K562 (cell line): ENCODE measurements around the gene MYCL. TPM values are rescaled to one million over a fixed set of nuclear protein-coding genes. Genes with fewer than 3 reads are reported as not detected.

Experiments
- ATAC-seq: fragments of 200-7000 bp; cut with Tn5 transposase; 3 replicates; pipeline ENCODE4 v1.9.1; 2020; ENCODE audit warnings: moderate library complexity
- BruUV-seq: library from RNA; stranded (reverse); fragments of 400-500 nt; replicated peaks from 2 replicates; lab custom pipeline; 2021; lab: Mats Ljungman, UMichigan
- CTCF ChIA-PET: fragments of 300-600 bp; formaldehyde crosslinking; extraction: SDS; loops from one replicate; lab custom pipeline; 2021; ENCODE audit warnings: low intra/inter-chr PET ratio; lab: Yijun Ruan, JAX
- POLR2A ChIA-PET: fragments of 300-600, 350-650 bp; sonication (Branson Sonifier 250); formaldehyde crosslinking; extraction: SDS; loops from one replicate; lab custom pipeline; 2021; ENCODE audit warnings: antibody characterized with exemption, inconsistent platforms; lab: Yijun Ruan, JAX
- DNase-seq, 4 experiments: peaks; one replicate each; pipeline versions ENCODE4 v3.0.0 to v3.0.0-alpha.2; 2011 to 2018; ENCODE audit warnings: low spot score in 3 of 4, mixed read lengths in 3 of 4; ENCODE audit errors: extremely low read depth in 1 of 4
- FAIRE-seq: peaks from 2 replicates; lab custom pipeline; 2011; peaks lifted over from hg19 to GRCh38; lab: Jason Lieb, UNC
- H2AFZ ChIP-seq: 2 replicates; pipeline ENCODE4 v1.6.0; 2011; ENCODE audit warnings: low read depth, low read length, control low read depth, inconsistent platforms
- H3K27ac ChIP-seq: fragments of 200-600 bp; 3 replicates; pipeline ENCODE4 v1.8.0; 2011; ENCODE audit warnings: low read depth, mild to moderate bottlenecking, control low read depth, inconsistent platforms, low read length, moderate library complexity, mixed read lengths; ENCODE audit errors: extremely low read depth
- H3K27me3 ChIP-seq, 2 experiments: fragments of 300-600 bp in 1 of 2; 2 replicates in 1 of 2; 3 replicates in 1 of 2; pipeline versions ENCODE4 v1.6.0 to v1.8.0; 2011; ENCODE audit warnings: inconsistent platforms in 2 of 2, low read length in 2 of 2, mild to moderate bottlenecking in 1 of 2, mixed read lengths in 1 of 2, moderate library complexity in 1 of 2; ENCODE audit not compliant: control insufficient read depth in 2 of 2, insufficient read depth in 2 of 2
- H3K36me3 ChIP-seq: fragments of 300-600 bp; 3 replicates; pipeline ENCODE4 v1.8.0; 2011; ENCODE audit warnings: mild to moderate bottlenecking, low read length, inconsistent platforms; ENCODE audit not compliant: control insufficient read depth, insufficient read depth
- H3K4me1 ChIP-seq, 2 experiments: fragments of 200-600 bp in 1 of 2; replicated peaks in 1 of 2; 2 replicates in 1 of 2; 3 replicates in 1 of 2; pipeline versions ENCODE4 v1.5.1 to v1.8.0; 2011; ENCODE audit warnings: inconsistent platforms in 2 of 2, low read length in 2 of 2, mild to moderate bottlenecking in 1 of 2, mixed read lengths in 1 of 2, moderate library complexity in 1 of 2; ENCODE audit not compliant: control insufficient read depth in 2 of 2, insufficient read depth in 2 of 2
- H3K4me2 ChIP-seq: 2 replicates; pipeline ENCODE4 v1.6.1; 2011; ENCODE audit warnings: low read length, control low read depth, inconsistent platforms, mixed read lengths; ENCODE audit not compliant: insufficient read depth
- H3K4me3 ChIP-seq: fragments of 200-600 bp; sonication (generic), shearing (Covaris generic); 2 replicates; pipeline ENCODE4 v1.5.1; 2016; ENCODE audit warnings: control low read depth, inconsistent platforms
- H3K79me2 ChIP-seq: fragments of 200-600 bp; 3 replicates; pipeline ENCODE4 v1.8.0; 2011; ENCODE audit warnings: low read length, inconsistent platforms; ENCODE audit not compliant: control insufficient read depth, insufficient read depth
- H3K9ac ChIP-seq, 2 experiments: 2 replicates each; pipeline versions ENCODE4 v1.6.0 to v1.6.1; 2011; ENCODE audit warnings: low read depth in 2 of 2, low read length in 2 of 2, control low read depth in 1 of 2, inconsistent platforms in 1 of 2, mild to moderate bottlenecking in 1 of 2, mixed read lengths in 1 of 2; ENCODE audit not compliant: insufficient read depth in 1 of 2
- H3K9me1 ChIP-seq: one replicate; pipeline ENCODE4 v1.6.0; 2011; ENCODE audit warnings: inconsistent platforms, mild to moderate bottlenecking, low read length, moderate library complexity; ENCODE audit not compliant: control insufficient read depth, insufficient read depth
- H3K9me3 ChIP-seq: replicated peaks from 2 replicates; pipeline ENCODE4 v1.5.1; 2011; ENCODE audit warnings: low read depth, low read length, inconsistent platforms; ENCODE audit not compliant: control insufficient read depth, insufficient read depth
- H4K20me1 ChIP-seq: replicated peaks from 2 replicates; pipeline ENCODE4 v1.6.1; 2011; ENCODE audit warnings: low read length, inconsistent platforms, mixed read lengths; ENCODE audit not compliant: control insufficient read depth, insufficient read depth
- DPF2 ChIP-seq: fragments of 450-650 bp; IDR thresholded peaks from 2 replicates; pipeline ENCODE4 v1.6.1; 2016
- FOXJ2 ChIP-seq: fragments of 200-800 bp; sonication (Bioruptor generic); IDR thresholded peaks from 2 replicates; pipeline ENCODE4 v1.6.1; 2016; ENCODE audit warnings: missing genetic modification characterization, missing compliant biosample characterization
- JUND ChIP-seq, 2 experiments: IDR thresholded peaks; 2 replicates in 1 of 2; 3 replicates in 1 of 2; pipeline ENCODE4 v1.6.1; 2011; ENCODE audit warnings: borderline replicate concordance in 2 of 2, low read depth in 2 of 2, low read length in 2 of 2, improper control_type of control experiment in 1 of 2, missing biosample characterization in 1 of 2, missing genetic modification characterization in 1 of 2, missing genetic modification reagents in 1 of 2
- MAFG ChIP-seq: fragments of 450-650 bp; conservative IDR thresholded peaks from 2 replicates; pipeline ENCODE4 v1.6.1; 2016; ENCODE audit warnings: missing genetic modification characterization, missing compliant biosample characterization
- MCM5 ChIP-seq: fragments of 450-650 bp; IDR thresholded peaks from 2 replicates; pipeline ENCODE4 v1.6.1; 2016; ENCODE audit warnings: low read depth
- NFE2L1 ChIP-seq: fragments of 450-650 bp; IDR thresholded peaks from 2 replicates; pipeline ENCODE4 v1.6.1; 2016; ENCODE audit warnings: missing genetic modification characterization, low read depth, mild to moderate bottlenecking, missing compliant biosample characterization, moderate library complexity, borderline replicate concordance
- NFIC ChIP-seq: fragments of 450-650 bp; IDR thresholded peaks from 2 replicates; pipeline ENCODE4 v1.6.1; 2017; ENCODE audit warnings: mild to moderate bottlenecking, inconsistent platforms
- RBM17 ChIP-seq: fragments of 200-400 bp; formaldehyde crosslinking; IDR thresholded peaks from 2 replicates; pipeline ENCODE4 v1.6.1; 2017; ENCODE audit warnings: low read depth, mild to moderate bottlenecking, low read length, borderline replicate concordance
- SLC30A9 ChIP-seq: fragments of 250-450 bp; sonication (Bioruptor Pico); IDR thresholded peaks from 2 replicates; pipeline ENCODE4 v1.8.0; 2022; ENCODE audit warnings: mild to moderate bottlenecking, moderate library complexity
- SMAD3 ChIP-seq: fragments of 450-650 bp; formaldehyde crosslinking; conservative IDR thresholded peaks from 2 replicates; pipeline ENCODE4 v1.4.0; 2020; ENCODE audit warnings: mild to moderate bottlenecking
- SP1 ChIP-seq: sonication (generic); formaldehyde crosslinking; IDR thresholded peaks from 2 replicates; pipeline ENCODE4 v1.8.1; 2022; ENCODE audit warnings: mild to moderate bottlenecking, missing genetic modification reagents
- SREBF1 ChIP-seq: fragments of 150-350 bp; IDR thresholded peaks from 2 replicates; pipeline ENCODE4 v1.6.1; 2014; ENCODE audit warnings: antibody characterized with exemption, low read depth, low read length, borderline replicate concordance
- ZNF174 ChIP-seq: fragments of 250-450 bp; sonication (Bioruptor Pico); IDR thresholded peaks from 2 replicates; pipeline ENCODE4 v1.4.0; 2020; ENCODE audit warnings: mild to moderate bottlenecking
- ZNF3 ChIP-seq: fragments of 250-450 bp; sonication (Bioruptor Pico); IDR thresholded peaks from 2 replicates; pipeline ENCODE4 v1.5.0; 2021; ENCODE audit warnings: mild to moderate bottlenecking, moderate library complexity
- WGBS: fragments of 100-300 bp; shearing (Covaris generic); methylation state at CpG from one replicate; pipeline ENCODE4 v1.1.6; 2016; ENCODE audit warnings: low coverage, mixed read lengths; ENCODE audit not compliant: insufficient coverage; ENCODE audit errors: missing lambda C conversion rate; 5-methylcytosine and 5-hydroxymethylcytosine counted together
- in situ Hi-C: fragments of 300-500 bp; cut with MboI; formaldehyde crosslinking; loops from 4 replicates; pipeline ENCODE4 v1.15.0; 2018; ENCODE audit warnings: inconsistent platforms, mixed read lengths
- intact Hi-C: fragments of 100-400 bp; cut with micrococcal nuclease; formaldehyde crosslinking; loops from 2 replicates; pipeline ENCODE4 v1.14.2; 2022
- polyA plus RNA-seq, 8 experiments: library from polyadenylated mRNA; depleted of rRNA in 4 of 8; stranded (reverse) in 5 of 8; unstranded in 3 of 8; fragments of >200 nt; fragmentation: Nextera tagmentation in 2 of 8; fragmentation: Illumina TruSeq in 1 of 8; extraction: Ambion mirVana in 2 of 8; extraction: Trizol in 1 of 8; gene quantifications; 2 replicates each; pipeline versions ENCODE4 v1.2.1 to v1.2.3, GENCODE V29; 2011 to 2014; ENCODE audit warnings: inconsistent platforms in 1 of 8, missing spikeins in 1 of 8
- total RNA-seq, 7 experiments: library from RNA; depleted of rRNA in 6 of 7; stranded (reverse); fragments of >200 nt in 6 of 7; fragmentation: Illumina TruSeq in 2 of 7; extraction: Trizol in 2 of 7; gene quantifications; 2 replicates each; pipeline versions ENCODE4 v1.2.1 to v1.2.3, GENCODE V29; 2011 to 2021; ENCODE audit warnings: low replicate concordance in 1 of 7
- TF ChIP-seq, protein P1 (sequence below): fragments of 450-650 bp; IDR thresholded peaks from 2 replicates; pipeline ENCODE4 v1.6.1; 2016; ENCODE audit warnings: low read depth, mild to moderate bottlenecking, moderate library complexity
- TF ChIP-seq, protein P2 (sequence below): IDR thresholded peaks from 3 replicates; pipeline ENCODE4 v1.6.1; 2011; ENCODE audit warnings: borderline replicate concordance, mild to moderate bottlenecking; ENCODE audit not compliant: insufficient read length, insufficient read depth
- TF ChIP-seq, protein P3 (sequence below): sonication (generic); IDR thresholded peaks from 2 replicates; pipeline ENCODE4 v1.6.1; 2016

MYCL gene
- total and polyA plus RNA-seq, 9 of the 15 experiments (the other 6 are each of a cell fraction or from before 2014, with no cell fraction given) = 3.5 to 22.0 (median 12.8) TPM

DNA sequence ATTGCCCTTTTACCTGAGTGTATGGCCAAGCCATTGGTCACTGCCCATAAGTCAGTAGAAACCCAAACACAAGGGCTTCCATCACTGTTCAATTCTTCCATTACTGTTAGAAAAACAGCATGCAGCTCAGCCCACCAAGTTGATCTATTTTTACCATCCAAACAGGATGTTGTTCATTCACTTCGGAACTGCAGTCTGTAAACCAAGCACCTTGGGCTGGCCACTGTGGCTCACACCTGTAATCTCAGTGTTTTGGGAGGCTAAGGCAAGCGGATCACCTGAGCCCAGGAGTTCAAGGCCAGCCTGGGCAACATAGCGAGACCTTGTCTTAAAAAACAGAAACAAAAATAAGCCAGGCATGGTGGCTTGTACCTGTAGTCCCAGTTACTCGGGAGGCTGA is 44.5 kb upstream of the MYCL start:
- no peaks in the 10 kb centered on the region for H3K79me2 ChIP-seq

More for the DNA sequence above, 44.5 kb upstream of the MYCL start:
- H3K27me3 ChIP-seq = peaks cover 21 to 34% of the 10 kb centered on the region in 2 experiments
- no peak for FAIRE-seq
- ATAC-seq = no peak
- H3K9ac ChIP-seq = no peak overlapping the region
- no peaks in the 10 kb centered on the region for H3K9me1 ChIP-seq
- in situ Hi-C loops (no loop called here), intact Hi-C loops (no loop called here)
- peaks cover 0 to 6% of the 10 kb centered on the region in 2 experiments; a peak in 3 of 5 replicates for H3K4me1 ChIP-seq
- POLR2A ChIA-PET = interaction anchor here (1.1 kb wide), 2 partner anchors 9 to 123 kb away, joined by 3 to 4 read pairs; no protein-coding TSS in a partner anchor
- no peaks in the 10 kb centered on the region for H3K36me3 ChIP-seq
- H3K9me3 ChIP-seq = no peaks in the 10 kb centered on the region
- H2AFZ ChIP-seq = no peak overlapping the region
- no peak for DNase-seq
- H3K4me3 ChIP-seq = no peak overlapping the region
- H3K4me2 ChIP-seq = no peak overlapping the region
- H3K27ac ChIP-seq = no peak overlapping the region
- no peaks in the 10 kb centered on the region for H4K20me1 ChIP-seq
- CTCF ChIA-PET = no interaction called here
- TF ChIP-seq FOXJ2 (tag) = no peak
- TF ChIP-seq MAFG (tag) = no peak
- TF ChIP-seq SMAD3 (CRISPR knock-in tag) = no peak
- no peak for TF ChIP-seq NFIC
- no peak for TF ChIP-seq NFE2L1 (tag)
- TF ChIP-seq RBM17 = no peak
- TF ChIP-seq, protein P1, sequence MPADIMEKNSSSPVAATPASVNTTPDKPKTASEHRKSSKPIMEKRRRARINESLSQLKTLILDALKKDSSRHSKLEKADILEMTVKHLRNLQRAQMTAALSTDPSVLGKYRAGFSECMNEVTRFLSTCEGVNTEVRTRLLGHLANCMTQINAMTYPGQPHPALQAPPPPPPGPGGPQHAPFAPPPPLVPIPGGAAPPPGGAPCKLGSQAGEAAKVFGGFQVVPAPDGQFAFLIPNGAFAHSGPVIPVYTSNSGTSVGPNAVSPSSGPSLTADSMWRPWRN = no peak
- TF ChIP-seq ZNF3 (CRISPR knock-in tag) = no peak
- no peak for TF ChIP-seq SLC30A9 (CRISPR knock-in tag)
- TF ChIP-seq SREBF1 = no peak
- TF ChIP-seq DPF2 = no peak
- TF ChIP-seq, protein P2, sequence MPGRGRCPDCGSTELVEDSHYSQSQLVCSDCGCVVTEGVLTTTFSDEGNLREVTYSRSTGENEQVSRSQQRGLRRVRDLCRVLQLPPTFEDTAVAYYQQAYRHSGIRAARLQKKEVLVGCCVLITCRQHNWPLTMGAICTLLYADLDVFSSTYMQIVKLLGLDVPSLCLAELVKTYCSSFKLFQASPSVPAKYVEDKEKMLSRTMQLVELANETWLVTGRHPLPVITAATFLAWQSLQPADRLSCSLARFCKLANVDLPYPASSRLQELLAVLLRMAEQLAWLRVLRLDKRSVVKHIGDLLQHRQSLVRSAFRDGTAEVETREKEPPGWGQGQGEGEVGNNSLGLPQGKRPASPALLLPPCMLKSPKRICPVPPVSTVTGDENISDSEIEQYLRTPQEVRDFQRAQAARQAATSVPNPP = no peak
- no peak for TF ChIP-seq JUND (IDR thresholded peaks at IDR 0.05; ENCODE audit: borderline replicate concordance, low read depth, low read length)
- TF ChIP-seq JUND (tag; IDR thresholded peaks at IDR 0.05; ENCODE audit: borderline replicate concordance, low read depth, low read length) = no peak
- no peak for TF ChIP-seq ZNF174 (CRISPR knock-in tag)
- TF ChIP-seq, protein P3, sequence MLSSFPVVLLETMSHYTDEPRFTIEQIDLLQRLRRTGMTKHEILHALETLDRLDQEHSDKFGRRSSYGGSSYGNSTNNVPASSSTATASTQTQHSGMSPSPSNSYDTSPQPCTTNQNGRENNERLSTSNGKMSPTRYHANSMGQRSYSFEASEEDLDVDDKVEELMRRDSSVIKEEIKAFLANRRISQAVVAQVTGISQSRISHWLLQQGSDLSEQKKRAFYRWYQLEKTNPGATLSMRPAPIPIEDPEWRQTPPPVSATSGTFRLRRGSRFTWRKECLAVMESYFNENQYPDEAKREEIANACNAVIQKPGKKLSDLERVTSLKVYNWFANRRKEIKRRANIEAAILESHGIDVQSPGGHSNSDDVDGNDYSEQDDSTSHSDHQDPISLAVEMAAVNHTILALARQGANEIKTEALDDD = no peak
- TF ChIP-seq SP1 (CRISPR knock-in tag) = no peak
- no peak for TF ChIP-seq MCM5
- TF ChIP-seq, all 486 proteins: peak for 0
- 3% methylated on average over 4 of the region's 4 CpGs for WGBS
- BruUV-seq = no TSS peak
